Hepatocyte (in vitro differentiated cells): Measurements from ENCODE around the gene ARL2BP.

Experiments
- EZH2 ChIP-seq: fragments of 200-600 bp; sonication (generic); IDR thresholded peaks from 2 replicates; pipeline ENCODE4 v1.6.1; 2016; ENCODE audit warnings: antibody characterized with exemption, mild to moderate bottlenecking, borderline replicate concordance
- TF ChIP-seq, protein P1 (sequence below): fragments of 200-600 bp; sonication (generic); IDR thresholded peaks from 2 replicates; pipeline ENCODE4 v1.5.1; 2016; ENCODE audit warnings: antibody characterized with exemption, mild to moderate bottlenecking; ENCODE audit not compliant: poor library complexity

DNA sequence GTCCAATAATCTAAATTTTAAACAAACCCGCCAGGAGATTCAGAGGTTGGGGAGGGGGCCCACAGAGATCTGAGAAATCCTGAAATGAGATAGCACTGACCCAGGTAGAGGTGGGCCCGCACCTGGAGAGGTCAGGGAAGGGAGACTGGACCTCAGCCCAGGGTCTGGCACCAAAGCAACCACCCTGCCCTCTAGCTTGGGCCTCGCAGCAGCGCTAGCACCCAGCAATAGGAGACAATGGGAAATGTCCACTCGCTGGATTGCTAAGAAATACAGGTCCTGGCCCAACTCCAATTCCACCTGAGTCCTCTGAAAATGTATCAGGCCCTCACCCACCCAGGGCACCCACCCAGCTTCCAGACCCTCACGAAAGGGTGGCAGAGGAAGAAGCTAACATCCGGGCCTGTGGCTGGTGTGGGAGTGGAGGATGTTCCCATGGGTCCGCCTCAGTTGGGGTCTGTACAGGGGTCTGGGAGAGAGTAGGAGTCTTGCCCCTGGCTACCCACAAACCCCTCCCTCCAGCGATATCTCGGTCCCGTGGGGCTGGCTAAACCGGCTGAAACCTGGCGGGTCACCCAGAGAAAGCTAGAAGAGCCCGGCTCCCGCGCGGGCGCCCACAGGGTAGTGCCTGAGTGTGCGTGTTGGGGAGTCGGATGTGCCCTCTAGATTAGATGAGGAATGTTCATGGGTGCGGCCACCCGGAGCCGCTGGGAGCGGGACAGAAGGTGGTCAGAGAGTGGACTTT lies 38.3 kb downstream of the ARL2BP start:
- TF ChIP-seq, protein P1, sequence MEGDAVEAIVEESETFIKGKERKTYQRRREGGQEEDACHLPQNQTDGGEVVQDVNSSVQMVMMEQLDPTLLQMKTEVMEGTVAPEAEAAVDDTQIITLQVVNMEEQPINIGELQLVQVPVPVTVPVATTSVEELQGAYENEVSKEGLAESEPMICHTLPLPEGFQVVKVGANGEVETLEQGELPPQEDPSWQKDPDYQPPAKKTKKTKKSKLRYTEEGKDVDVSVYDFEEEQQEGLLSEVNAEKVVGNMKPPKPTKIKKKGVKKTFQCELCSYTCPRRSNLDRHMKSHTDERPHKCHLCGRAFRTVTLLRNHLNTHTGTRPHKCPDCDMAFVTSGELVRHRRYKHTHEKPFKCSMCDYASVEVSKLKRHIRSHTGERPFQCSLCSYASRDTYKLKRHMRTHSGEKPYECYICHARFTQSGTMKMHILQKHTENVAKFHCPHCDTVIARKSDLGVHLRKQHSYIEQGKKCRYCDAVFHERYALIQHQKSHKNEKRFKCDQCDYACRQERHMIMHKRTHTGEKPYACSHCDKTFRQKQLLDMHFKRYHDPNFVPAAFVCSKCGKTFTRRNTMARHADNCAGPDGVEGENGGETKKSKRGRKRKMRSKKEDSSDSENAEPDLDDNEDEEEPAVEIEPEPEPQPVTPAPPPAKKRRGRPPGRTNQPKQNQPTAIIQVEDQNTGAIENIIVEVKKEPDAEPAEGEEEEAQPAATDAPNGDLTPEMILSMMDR = no peak
- no peak for TF ChIP-seq EZH2
